HepG2 (cell line): ENCODE measurements around the gene CYP11A1. TPM values are rescaled to one million over a fixed set of nuclear protein-coding genes. Genes with fewer than 3 reads are reported as not detected.

Experiments
- ATAC-seq: fragments of 200-7000 bp; cut with Tn5 transposase; 3 replicates; pipeline ENCODE4 v1.9.1; 2020; ENCODE audit warnings: mild to moderate bottlenecking, moderate library complexity
- BruUV-seq: library from RNA; stranded (reverse); fragments of 400-500 nt; replicated peaks from 2 replicates; lab custom pipeline; 2021; lab: Mats Ljungman, UMichigan
- CTCF ChIA-PET: fragments of 300-600 bp; formaldehyde crosslinking; extraction: SDS; loops from one replicate; lab custom pipeline; 2021; ENCODE audit warnings: low total read pairs, inconsistent platforms, low intra/inter-chr PET ratio; lab: Yijun Ruan, JAX
- POLR2A ChIA-PET: fragments of 350-600 bp; sonication (Branson Sonifier 250); formaldehyde crosslinking; loops from one replicate; lab custom pipeline; 2020; ENCODE audit warnings: antibody characterized with exemption, inconsistent platforms; lab: Yijun Ruan, JAX
- DNase-seq: peaks from one replicate; pipeline ENCODE4 v3.0.0-alpha.2; 2015; ENCODE audit warnings: low spot score
- FAIRE-seq: peaks from 3 replicates; lab custom pipeline; 2011; peaks lifted over from hg19 to GRCh38; lab: Jason Lieb, UNC
- H2AFZ ChIP-seq: one replicate; pipeline ENCODE4 v1.6.1; 2011; ENCODE audit warnings: low read length, inconsistent platforms
- H3K27ac ChIP-seq: fragments of 300-600 bp; 3 replicates; pipeline ENCODE4 v1.8.0; 2011; ENCODE audit warnings: mixed run types, mild to moderate bottlenecking, mixed read lengths, low read length, inconsistent platforms; ENCODE audit not compliant: insufficient read depth; ENCODE audit errors: extremely low read length
- H3K27me3 ChIP-seq, 2 experiments: fragments of 200-600 bp in 1 of 2; 2 replicates in 1 of 2; 3 replicates in 1 of 2; pipeline versions ENCODE4 v1.6.0 to v1.8.0; 2011; ENCODE audit warnings: low read length in 2 of 2, mild to moderate bottlenecking in 2 of 2, moderate library complexity in 2 of 2, inconsistent platforms in 1 of 2; ENCODE audit not compliant: insufficient read depth in 2 of 2, control insufficient read depth in 1 of 2
- H3K36me3 ChIP-seq, 2 experiments: fragments of 200-600 bp in 1 of 2; replicated peaks in 1 of 2; 2 replicates in 1 of 2; 3 replicates in 1 of 2; pipeline versions ENCODE4 v1.5.1 to v1.8.0; 2011; ENCODE audit warnings: low read length in 2 of 2, inconsistent platforms in 1 of 2; ENCODE audit not compliant: insufficient read depth in 2 of 2, control insufficient read depth in 1 of 2
- H3K4me1 ChIP-seq: 2 replicates; pipeline ENCODE4 v1.5.1; 2012; ENCODE audit warnings: low read length, inconsistent platforms; ENCODE audit not compliant: insufficient read depth
- H3K4me2 ChIP-seq: 2 replicates; pipeline ENCODE4 v1.6.0; 2011; ENCODE audit warnings: low read depth, low read length, inconsistent platforms
- H3K4me3 ChIP-seq, 3 experiments: fragments of 200-600 bp in 1 of 3; sonication (generic), shearing (Covaris generic) in 1 of 3; replicated peaks in 1 of 3; 2 replicates each; pipeline ENCODE4 v1.5.1; 2011 to 2016; ENCODE audit warnings: low read length in 3 of 3, inconsistent platforms in 2 of 3, low read depth in 2 of 3, mild to moderate bottlenecking in 2 of 3, control low read depth in 1 of 3, mixed read lengths in 1 of 3; ENCODE audit not compliant: insufficient read depth in 1 of 3
- H3K79me2 ChIP-seq: one replicate; pipeline ENCODE4 v1.6.1; 2011; ENCODE audit warnings: low read length, inconsistent platforms; ENCODE audit not compliant: insufficient read depth
- H3K9ac ChIP-seq: 2 replicates; pipeline ENCODE4 v1.6.0; 2011; ENCODE audit warnings: mild to moderate bottlenecking, low read depth, low read length, inconsistent platforms; ENCODE audit not compliant: insufficient read depth
- H3K9me3 ChIP-seq: 2 replicates; pipeline ENCODE4 v1.5.1; 2012; ENCODE audit warnings: mild to moderate bottlenecking, low read length
- H4K20me1 ChIP-seq: 2 replicates; pipeline ENCODE4 v1.6.0; 2011; ENCODE audit warnings: inconsistent platforms, mild to moderate bottlenecking, low read length, moderate library complexity; ENCODE audit not compliant: insufficient read depth
- FOXA3 ChIP-seq: IDR thresholded peaks from 2 replicates; pipeline ENCODE4 v1.6.1; 2016; ENCODE audit warnings: missing genetic modification reagents, missing compliant biosample characterization
- LCORL ChIP-seq, 2 experiments: fragments of 450-650 bp in 1 of 2; sonication (generic) in 1 of 2; formaldehyde crosslinking in 1 of 2; IDR thresholded peaks; 2 replicates each; pipeline versions ENCODE4 v1.5.0 to v1.6.1; 2017 to 2020; ENCODE audit warnings: antibody characterized with exemption in 1 of 2, missing genetic modification reagents in 1 of 2
- SALL2 ChIP-seq: sonication (generic); formaldehyde crosslinking; IDR thresholded peaks from 2 replicates; pipeline ENCODE4 v1.8.1; 2023; ENCODE audit warnings: mild to moderate bottlenecking, missing genetic modification reagents, inconsistent platforms
- SRSF4 ChIP-seq: fragments of 200-400 bp; formaldehyde crosslinking; IDR thresholded peaks from one replicate; pipeline ENCODE4 v1.6.1; 2018; ENCODE audit warnings: mild to moderate bottlenecking, low read depth, low read length, moderate library complexity; ENCODE audit not compliant: poor library complexity, severe bottlenecking
- SUZ12 ChIP-seq: fragments of 150-350 bp; IDR thresholded peaks from 2 replicates; pipeline ENCODE4 v1.6.1; 2014; ENCODE audit warnings: low read depth, low read length
- ZNF550 ChIP-seq: sonication (generic); formaldehyde crosslinking; IDR thresholded peaks from 2 replicates; pipeline ENCODE4 v1.4.0; 2020; ENCODE audit warnings: mild to moderate bottlenecking, missing genetic modification reagents, borderline replicate concordance
- ZNF713 ChIP-seq: sonication (generic); formaldehyde crosslinking; IDR thresholded peaks from 2 replicates; pipeline ENCODE4 v1.4.0; 2020; ENCODE audit warnings: mild to moderate bottlenecking, missing genetic modification reagents
- WGBS: methylation state at CpG from one replicate; pipeline ENCODE4 v1.1.6; 2017; ENCODE audit warnings: low lambda C conversion rate; 5-methylcytosine and 5-hydroxymethylcytosine counted together
- in situ Hi-C: cut with HindIII; loops from 2 replicates; pipeline ENCODE4 v1.10.0; 2017; ENCODE audit warnings: low pct_unique_long_range_greater_than_20kb; ENCODE audit not compliant: extremely low pct_ligation_motif_present
- intact Hi-C: fragments of 100-400 bp; cut with micrococcal nuclease; formaldehyde crosslinking; loops from one replicate; pipeline ENCODE4 v1.10.0; 2022; ENCODE audit not compliant: unreplicated experiment
- polyA plus RNA-seq, 8 experiments: library from polyadenylated mRNA; depleted of rRNA in 3 of 8; stranded (reverse) in 7 of 8; unstranded in 1 of 8; fragments of >200 nt; fragmentation: Illumina TruSeq in 4 of 8; extraction: Trizol in 4 of 8; gene quantifications; 2 replicates each; pipeline versions ENCODE4 v1.2.1 to v1.2.3, GENCODE V29; 2011 to 2016; ENCODE audit warnings: low read depth in 4 of 8, missing spikeins in 1 of 8, mixed read lengths in 1 of 8; ENCODE audit not compliant: insufficient read depth in 1 of 8
- total RNA-seq, 5 experiments: library from RNA; depleted of rRNA; stranded (reverse); fragments of >200 nt; fragmentation: Illumina TruSeq; extraction: Trizol; gene quantifications; 2 replicates each; pipeline ENCODE4 v1.2.3, GENCODE V29; 2016; ENCODE audit warnings: low read depth in 1 of 5
- TF ChIP-seq, protein P1 (sequence below): sonication (generic); formaldehyde crosslinking; IDR thresholded peaks from 2 replicates; pipeline ENCODE4 v1.5.0; 2020; ENCODE audit warnings: mild to moderate bottlenecking, missing genetic modification reagents, moderate library complexity
- TF ChIP-seq, protein P2 (sequence below): IDR thresholded peaks from 2 replicates; pipeline ENCODE4 v1.6.1; 2012; ENCODE audit warnings: inconsistent platforms
- TF ChIP-seq, protein P3 (sequence below): sonication (generic); formaldehyde crosslinking; IDR thresholded peaks from 2 replicates; pipeline ENCODE4 v1.9.0; 2021; ENCODE audit warnings: missing genetic modification reagents, borderline replicate concordance

Gene CYP11A1
- total and polyA plus RNA-seq, 2 of the 13 experiments (the other 11 are each of a cell fraction or from before 2014, with no cell fraction given), result 0.66 to 0.92 TPM

DNA sequence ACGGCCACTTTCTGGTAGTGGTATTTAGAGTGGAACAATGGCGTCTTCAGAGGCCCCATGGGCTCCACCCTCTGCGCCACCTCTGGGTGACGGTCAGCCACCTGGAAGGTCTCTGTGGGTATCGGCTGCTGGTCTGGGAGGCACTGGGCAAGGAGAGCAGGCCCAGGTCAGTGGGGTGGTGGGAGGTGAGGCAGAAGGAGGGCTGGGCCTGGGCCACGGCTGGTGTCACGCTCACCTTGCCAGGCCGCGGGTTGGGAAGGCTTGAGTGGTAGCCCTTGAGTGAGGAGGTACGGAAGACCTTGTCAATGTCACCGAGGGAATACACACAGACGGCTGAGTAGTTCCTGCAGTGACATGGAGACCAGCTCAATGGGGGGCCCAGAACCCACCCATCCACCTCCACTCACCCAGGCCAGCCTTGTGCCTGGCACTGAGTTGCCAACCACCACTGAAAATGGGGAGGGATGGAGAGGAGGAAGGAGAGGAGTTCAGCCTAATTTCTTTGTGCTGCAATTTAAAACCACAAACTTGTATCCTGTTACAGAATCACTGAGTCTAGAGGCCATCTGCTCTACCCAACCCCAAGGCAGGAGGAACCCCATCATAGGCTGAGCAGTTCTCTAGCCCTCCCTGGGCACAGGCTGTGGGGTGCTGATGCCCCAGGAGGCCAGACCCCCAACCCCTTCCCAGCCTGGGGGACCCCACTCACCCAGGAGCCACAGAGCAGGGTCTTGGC, 47.3 kb upstream of the CYP11A1 start:
- 97% methylated on average over 12 of the region's 12 CpGs for WGBS
- peaks cover 17% of the 10 kb centered on the region for H3K4me1 ChIP-seq
- H3K27me3 ChIP-seq, result no peaks in the 10 kb centered on the region
- no peak overlapping the region for H3K4me2 ChIP-seq
- no peak for ATAC-seq
- peaks cover 12% of the 10 kb centered on the region for H3K79me2 ChIP-seq
- H3K36me3 ChIP-seq, result peaks cover 38 to 81% of the 10 kb centered on the region in 2 experiments
- CTCF ChIA-PET, result no interaction called here
- POLR2A ChIA-PET, result no interaction called here
- DNase-seq, result no peak
- H3K9ac ChIP-seq, result no peak overlapping the region
- TF ChIP-seq SALL2, result no peak
- no peak overlapping the region for H2AFZ ChIP-seq
- no peak for FAIRE-seq
- in situ Hi-C loops, result no loop called here
- no peaks in the 10 kb centered on the region for H3K9me3 ChIP-seq
- no TSS peak for BruUV-seq
- intact Hi-C loops, result no loop called here
- no peak overlapping the region for H3K27ac ChIP-seq
- H4K20me1 ChIP-seq, result no peaks in the 10 kb centered on the region
- no peak overlapping the region for H3K4me3 ChIP-seq

DNA sequence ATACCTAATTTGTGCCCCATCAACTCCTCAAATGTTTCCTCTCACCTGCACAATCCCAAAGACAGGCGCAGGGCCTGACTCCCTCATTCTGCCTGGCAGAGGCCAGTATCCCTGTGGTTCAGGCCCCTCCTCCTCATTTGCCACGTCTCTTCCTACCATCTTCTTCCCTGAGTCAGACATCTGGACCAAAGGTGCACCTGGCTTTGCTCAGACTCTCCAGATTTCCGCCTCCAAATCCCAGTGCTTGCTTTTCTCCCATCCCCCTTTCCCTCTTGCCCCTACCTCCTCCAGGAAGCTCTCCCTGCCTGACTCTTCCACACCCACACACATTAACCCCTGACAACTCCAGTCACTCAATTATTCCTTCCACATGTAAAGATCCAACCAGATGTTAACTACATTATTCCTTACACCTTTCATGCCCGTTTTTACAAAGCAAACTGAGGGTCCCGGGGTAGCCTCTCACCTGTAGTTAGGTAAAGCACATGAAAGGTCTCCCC, 46.7 kb upstream of the CYP11A1 start:
- no peaks in the 10 kb centered on the region for H3K27me3 ChIP-seq
- DNase-seq, result no peak
- TF ChIP-seq, protein P1, sequence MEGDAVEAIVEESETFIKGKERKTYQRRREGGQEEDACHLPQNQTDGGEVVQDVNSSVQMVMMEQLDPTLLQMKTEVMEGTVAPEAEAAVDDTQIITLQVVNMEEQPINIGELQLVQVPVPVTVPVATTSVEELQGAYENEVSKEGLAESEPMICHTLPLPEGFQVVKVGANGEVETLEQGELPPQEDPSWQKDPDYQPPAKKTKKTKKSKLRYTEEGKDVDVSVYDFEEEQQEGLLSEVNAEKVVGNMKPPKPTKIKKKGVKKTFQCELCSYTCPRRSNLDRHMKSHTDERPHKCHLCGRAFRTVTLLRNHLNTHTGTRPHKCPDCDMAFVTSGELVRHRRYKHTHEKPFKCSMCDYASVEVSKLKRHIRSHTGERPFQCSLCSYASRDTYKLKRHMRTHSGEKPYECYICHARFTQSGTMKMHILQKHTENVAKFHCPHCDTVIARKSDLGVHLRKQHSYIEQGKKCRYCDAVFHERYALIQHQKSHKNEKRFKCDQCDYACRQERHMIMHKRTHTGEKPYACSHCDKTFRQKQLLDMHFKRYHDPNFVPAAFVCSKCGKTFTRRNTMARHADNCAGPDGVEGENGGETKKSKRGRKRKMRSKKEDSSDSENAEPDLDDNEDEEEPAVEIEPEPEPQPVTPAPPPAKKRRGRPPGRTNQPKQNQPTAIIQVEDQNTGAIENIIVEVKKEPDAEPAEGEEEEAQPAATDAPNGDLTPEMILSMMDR, result no peak
- TF ChIP-seq SRSF4 (no peak), ZNF713 (CRISPR knock-in tag) (no peak), ZNF550 (CRISPR knock-in tag) (no peak), FOXA3 (no peak), LCORL (IDR thresholded peaks at IDR 0.05) (no peak), LCORL (CRISPR knock-in tag; IDR thresholded peaks at IDR 0.05) (no peak), SUZ12 (no peak)
- TF ChIP-seq, protein P2, sequence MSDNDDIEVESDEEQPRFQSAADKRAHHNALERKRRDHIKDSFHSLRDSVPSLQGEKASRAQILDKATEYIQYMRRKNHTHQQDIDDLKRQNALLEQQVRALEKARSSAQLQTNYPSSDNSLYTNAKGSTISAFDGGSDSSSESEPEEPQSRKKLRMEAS, result no peak
- TF ChIP-seq, protein P3, sequence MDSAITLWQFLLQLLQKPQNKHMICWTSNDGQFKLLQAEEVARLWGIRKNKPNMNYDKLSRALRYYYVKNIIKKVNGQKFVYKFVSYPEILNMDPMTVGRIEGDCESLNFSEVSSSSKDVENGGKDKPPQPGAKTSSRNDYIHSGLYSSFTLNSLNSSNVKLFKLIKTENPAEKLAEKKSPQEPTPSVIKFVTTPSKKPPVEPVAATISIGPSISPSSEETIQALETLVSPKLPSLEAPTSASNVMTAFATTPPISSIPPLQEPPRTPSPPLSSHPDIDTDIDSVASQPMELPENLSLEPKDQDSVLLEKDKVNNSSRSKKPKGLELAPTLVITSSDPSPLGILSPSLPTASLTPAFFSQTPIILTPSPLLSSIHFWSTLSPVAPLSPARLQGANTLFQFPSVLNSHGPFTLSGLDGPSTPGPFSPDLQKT, result no peak
- TF ChIP-seq, all 625 proteins: peak for 0
- H3K4me2 ChIP-seq, result no peak overlapping the region
- ChIA-PET CTCF (no interaction called here), POLR2A (no interaction called here)
- in situ Hi-C loops, result no loop called here
- no peak for FAIRE-seq
- H3K27ac ChIP-seq, result no peak overlapping the region
- no peaks in the 10 kb centered on the region for H3K9me3 ChIP-seq
- intact Hi-C loops, result no loop called here
- ATAC-seq, result no peak
- no peaks in the 10 kb centered on the region for H4K20me1 ChIP-seq
- H3K79me2 ChIP-seq, result peaks cover 6% of the 10 kb centered on the region
- 89% methylated on average over 5 of the region's 5 CpGs for WGBS
- H3K36me3 ChIP-seq, result peaks cover 38 to 81% of the 10 kb centered on the region in 2 experiments
- H2AFZ ChIP-seq, result no peak overlapping the region
- H3K4me3 ChIP-seq, result no peak overlapping the region
- BruUV-seq, result no TSS peak
- H3K4me1 ChIP-seq, result peaks cover 11% of the 10 kb centered on the region
- no peak overlapping the region for H3K9ac ChIP-seq
